SU-DHL-6 (cell line): ENCODE measurements around the gene ARL4D.

Experiments used
- H2AFZ ChIP-seq: fragments of 200-600 bp; sonication (generic); 2 replicates; pipeline ENCODE4 v1.6.1; 2014; ENCODE audit warnings: low read depth, mild to moderate bottlenecking, moderate library complexity, mixed read lengths, antibody characterized with exemption, low read length; ENCODE audit not compliant: severe bottlenecking
- H3F3A ChIP-seq: fragments of 200-600 bp; shearing (Covaris generic); 2 replicates; pipeline ENCODE4 v1.6.0; 2016; ENCODE audit warnings: antibody characterized with exemption, mild to moderate bottlenecking; ENCODE audit not compliant: insufficient read depth
- H3K27ac ChIP-seq: fragments of 200-600 bp; sonication (generic); 2 replicates; pipeline ENCODE4 v1.5.1; 2016; ENCODE audit warnings: low read depth, mild to moderate bottlenecking, low read length, moderate library complexity, mixed read lengths
- H3K27me3 ChIP-seq: fragments of 200-600 bp; sonication (generic), shearing (Covaris generic); 2 replicates; pipeline ENCODE4 v1.6.0; 2014; ENCODE audit warnings: mild to moderate bottlenecking, low read length
- H3K36me3 ChIP-seq: fragments of 200-600 bp; sonication (generic); 2 replicates; pipeline ENCODE4 v1.6.1; 2014; ENCODE audit warnings: mild to moderate bottlenecking, low read length, mixed read lengths
- H3K4me2 ChIP-seq: fragments of 300-600, 200-600 bp; shearing (Covaris generic), sonication (generic); 2 replicates; pipeline ENCODE4 v1.6.0; 2014; ENCODE audit warnings: low read length, low read depth, mild to moderate bottlenecking; ENCODE audit not compliant: poor library complexity, severe bottlenecking
- H3K4me3 ChIP-seq: fragments of 200-600 bp; sonication (generic); 2 replicates; pipeline ENCODE4 v1.5.1; 2014; ENCODE audit warnings: antibody characterized with exemption, low read length, mild to moderate bottlenecking, mixed read lengths; ENCODE audit not compliant: insufficient read depth, poor library complexity, severe bottlenecking
- H3K79me2 ChIP-seq: fragments of 200-600 bp; sonication (generic); 2 replicates; pipeline ENCODE4 v1.6.1; 2014; ENCODE audit warnings: mild to moderate bottlenecking, low read length, moderate library complexity; ENCODE audit not compliant: insufficient read depth
- H3K9ac ChIP-seq: fragments of 200-600 bp; sonication (generic); 2 replicates; pipeline ENCODE4 v1.7.0; 2014; ENCODE audit warnings: mild to moderate bottlenecking, low read length
- H3K9me2 ChIP-seq: fragments of 200-600 bp; sonication (generic); replicated peaks from 2 replicates; pipeline ENCODE4 v1.6.1; 2014; ENCODE audit warnings: low read length; ENCODE audit not compliant: insufficient read depth
- H3K9me3 ChIP-seq: fragments of 200-600 bp; sonication (generic); 2 replicates; pipeline ENCODE4 v1.6.1; 2014; ENCODE audit warnings: low read length, mixed read lengths; ENCODE audit not compliant: insufficient read depth
- H4K20me1 ChIP-seq: fragments of 200-600 bp; sonication (generic); 2 replicates; pipeline ENCODE4 v1.6.1; 2014; ENCODE audit warnings: low read depth, mild to moderate bottlenecking, antibody characterized with exemption, low read length, moderate library complexity, mixed read lengths
- EZH2phosphoT487 ChIP-seq: fragments of 200-600 bp; sonication (generic), shearing (Covaris generic); conservative IDR thresholded peaks from 2 replicates; pipeline ENCODE4 v1.6.1; 2018; ENCODE audit warnings: mild to moderate bottlenecking, antibody characterized with exemption, low read length, moderate library complexity, mixed read lengths
- TF ChIP-seq, protein P1 (sequence below): fragments of 200-600 bp; sonication (generic); IDR thresholded peaks from one replicate; pipeline ENCODE4 v1.5.1; 2017; ENCODE audit warnings: antibody characterized with exemption, mild to moderate bottlenecking, low read length, moderate library complexity; ENCODE audit not compliant: insufficient read depth, poor library complexity, severe bottlenecking

Gene ARL4D

DNA sequence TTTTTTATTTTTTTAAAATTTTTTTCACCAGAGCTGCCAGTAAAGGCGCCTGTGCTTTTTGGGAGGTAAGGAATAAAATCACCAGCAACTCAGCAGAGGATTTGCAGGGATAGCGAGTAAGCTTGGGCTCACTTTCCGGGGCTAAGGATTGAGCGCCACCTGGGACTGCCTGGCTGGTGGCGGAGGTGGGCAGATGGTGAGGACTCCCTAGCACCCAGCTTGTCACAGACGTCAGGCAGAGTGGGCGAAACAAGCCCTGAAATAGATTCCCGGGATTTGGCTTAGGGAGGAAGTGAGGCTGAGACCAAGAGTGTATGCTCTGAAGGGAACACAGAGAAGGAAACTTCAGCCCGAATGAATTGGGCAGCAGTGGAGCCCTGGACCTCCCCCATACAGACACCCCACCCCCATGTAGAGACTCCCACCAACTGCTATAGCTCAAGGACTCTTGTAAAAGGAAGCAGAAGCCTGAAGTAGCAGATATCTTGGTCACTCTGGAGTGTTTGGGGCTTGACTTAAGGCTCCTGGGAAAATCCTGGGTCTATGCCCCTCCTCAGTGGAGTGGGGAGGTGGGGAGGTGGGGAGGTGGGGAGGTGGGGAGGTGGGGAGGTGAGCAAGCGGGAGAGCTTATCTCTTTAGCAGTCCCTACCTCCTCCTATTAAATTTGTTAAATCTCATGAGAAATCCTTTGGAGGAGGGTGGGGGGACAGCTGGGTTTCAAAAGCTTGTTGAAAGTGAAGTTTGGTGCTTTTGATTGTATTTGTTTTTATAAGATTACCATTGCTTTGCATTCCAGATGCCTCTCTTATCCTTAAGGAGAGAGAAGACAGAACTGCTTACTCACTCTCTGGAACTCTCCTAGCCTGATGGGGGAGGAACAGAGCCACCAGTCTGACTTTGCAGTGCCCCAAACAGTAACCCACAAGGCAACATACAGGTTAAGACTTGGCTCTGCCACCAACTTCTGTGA lies 8.2 kb downstream of the ARL4D start:
- H3K27me3 ChIP-seq: no peaks in the 10 kb centered on the region
- no peak overlapping the region for H2AFZ ChIP-seq
- no peaks in the 10 kb centered on the region for H3F3A ChIP-seq
- no peak overlapping the region for H3K4me2 ChIP-seq
- H3K79me2 ChIP-seq: no peaks in the 10 kb centered on the region
- no peaks in the 10 kb centered on the region for H3K9me3 ChIP-seq
- H3K4me3 ChIP-seq: no peak overlapping the region
- no peak overlapping the region for H3K9ac ChIP-seq
- no peak for TF ChIP-seq EZH2phosphoT487
- TF ChIP-seq, protein P1, sequence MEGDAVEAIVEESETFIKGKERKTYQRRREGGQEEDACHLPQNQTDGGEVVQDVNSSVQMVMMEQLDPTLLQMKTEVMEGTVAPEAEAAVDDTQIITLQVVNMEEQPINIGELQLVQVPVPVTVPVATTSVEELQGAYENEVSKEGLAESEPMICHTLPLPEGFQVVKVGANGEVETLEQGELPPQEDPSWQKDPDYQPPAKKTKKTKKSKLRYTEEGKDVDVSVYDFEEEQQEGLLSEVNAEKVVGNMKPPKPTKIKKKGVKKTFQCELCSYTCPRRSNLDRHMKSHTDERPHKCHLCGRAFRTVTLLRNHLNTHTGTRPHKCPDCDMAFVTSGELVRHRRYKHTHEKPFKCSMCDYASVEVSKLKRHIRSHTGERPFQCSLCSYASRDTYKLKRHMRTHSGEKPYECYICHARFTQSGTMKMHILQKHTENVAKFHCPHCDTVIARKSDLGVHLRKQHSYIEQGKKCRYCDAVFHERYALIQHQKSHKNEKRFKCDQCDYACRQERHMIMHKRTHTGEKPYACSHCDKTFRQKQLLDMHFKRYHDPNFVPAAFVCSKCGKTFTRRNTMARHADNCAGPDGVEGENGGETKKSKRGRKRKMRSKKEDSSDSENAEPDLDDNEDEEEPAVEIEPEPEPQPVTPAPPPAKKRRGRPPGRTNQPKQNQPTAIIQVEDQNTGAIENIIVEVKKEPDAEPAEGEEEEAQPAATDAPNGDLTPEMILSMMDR: no peak
- no peaks in the 10 kb centered on the region for H3K9me2 ChIP-seq
- no peaks in the 10 kb centered on the region for H4K20me1 ChIP-seq
- no peaks in the 10 kb centered on the region for H3K36me3 ChIP-seq
- no peak overlapping the region for H3K27ac ChIP-seq

DNA sequence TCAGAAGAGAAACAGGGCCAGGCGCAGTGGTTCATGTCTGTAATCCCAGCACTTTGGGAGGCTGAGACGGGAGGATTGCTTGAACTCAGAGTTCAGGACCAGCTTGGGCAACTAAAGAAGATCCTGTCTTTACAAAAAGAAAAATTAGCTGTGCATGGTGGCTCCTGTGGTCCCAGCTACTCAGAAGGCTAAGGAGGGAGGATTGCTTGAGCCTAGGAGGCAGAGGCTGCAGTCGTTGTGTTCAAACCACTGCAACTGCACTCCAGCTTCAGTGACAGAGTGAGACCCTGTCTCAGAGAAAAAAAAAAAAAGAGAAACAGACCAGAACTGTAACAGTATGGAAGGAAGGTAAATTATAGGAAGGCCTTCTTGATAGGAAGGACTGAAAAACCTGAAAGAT lies 10.3 kb downstream of the ARL4D start:
- no peak overlapping the region for H3K4me3 ChIP-seq
- no peaks in the 10 kb centered on the region for H3K79me2 ChIP-seq
- no peaks in the 10 kb centered on the region for H3K9me3 ChIP-seq
- H3F3A ChIP-seq: no peaks in the 10 kb centered on the region
- H3K9me2 ChIP-seq: no peaks in the 10 kb centered on the region
- H3K36me3 ChIP-seq: no peaks in the 10 kb centered on the region
- TF ChIP-seq, protein P1: no peak
- no peak for TF ChIP-seq EZH2phosphoT487
- no peak overlapping the region for H3K27ac ChIP-seq
- H3K9ac ChIP-seq: no peak overlapping the region
- no peak overlapping the region for H2AFZ ChIP-seq
- no peaks in the 10 kb centered on the region for H3K27me3 ChIP-seq
- no peak overlapping the region for H3K4me2 ChIP-seq
- H4K20me1 ChIP-seq: no peaks in the 10 kb centered on the region

DNA sequence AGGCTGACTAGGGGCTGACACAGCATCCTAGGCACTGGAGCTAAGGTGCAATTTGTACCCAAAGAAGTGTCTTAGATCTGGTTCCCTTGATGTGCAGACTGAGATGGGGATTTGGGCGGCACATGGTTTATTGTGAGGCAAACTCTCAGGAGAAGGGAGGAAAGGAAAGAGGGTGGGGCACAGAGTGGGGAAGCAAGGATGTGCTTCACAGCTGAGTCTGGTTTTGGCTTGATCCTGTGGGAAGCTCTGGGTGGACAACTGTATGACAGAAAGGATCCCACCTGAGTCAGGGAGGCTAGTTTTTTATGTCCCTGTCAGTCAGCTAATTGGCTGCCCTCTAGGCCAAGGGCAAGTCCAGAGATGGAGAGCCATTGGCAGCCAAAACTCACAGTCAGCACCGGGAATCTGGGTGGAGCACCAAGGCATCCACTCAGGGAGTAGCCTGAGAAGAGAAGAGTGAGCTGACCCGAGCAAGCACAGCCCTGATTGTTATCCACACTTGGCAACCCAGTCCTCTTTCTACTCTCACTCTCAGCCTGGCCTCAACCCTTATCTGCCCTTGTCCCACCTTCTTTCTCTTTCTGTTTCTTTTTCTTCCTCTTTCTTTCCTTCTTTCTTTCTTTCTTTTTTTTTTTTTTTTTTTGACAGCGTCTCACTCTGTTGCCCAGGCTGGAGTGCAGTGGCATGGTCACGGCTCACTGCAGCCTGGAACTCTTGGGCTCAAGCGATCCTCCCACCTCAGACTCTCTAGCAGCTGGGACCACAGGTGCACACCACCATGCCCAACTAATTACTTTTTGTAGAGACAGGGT lies 12.0 kb downstream of the ARL4D start:
- Histone ChIP-seq H3K4me3 (no peak overlapping the region), H3K36me3 (no peaks in the 10 kb centered on the region), H4K20me1 (no peaks in the 10 kb centered on the region), H3F3A (no peaks in the 10 kb centered on the region), H3K79me2 (no peaks in the 10 kb centered on the region), H3K9me3 (no peaks in the 10 kb centered on the region), H2AFZ (no peak overlapping the region), H3K27ac (no peak overlapping the region), H3K27me3 (no peaks in the 10 kb centered on the region), H3K9me2 (no peaks in the 10 kb centered on the region), H3K4me2 (no peak overlapping the region), H3K9ac (no peak overlapping the region)
- TF ChIP-seq, protein P1: no peak
- TF ChIP-seq EZH2phosphoT487: no peak
